Skeletal muscle tissue (tissue), 4 donors: ENCODE measurements around the gene CALML6. TPM values are rescaled to one million over a fixed set of nuclear protein-coding genes. Genes with fewer than 3 reads are reported as not detected.

Experiments
- H3K27ac ChIP-seq: one replicate; pipeline ENCODE4 v1.7.0; 2013; ENCODE audit warnings: mild to moderate bottlenecking, low read depth, low read length, inconsistent platforms
- H3K27me3 ChIP-seq, 3 donors: one replicate each; pipeline ENCODE4 v1.7.0; 2013; ENCODE audit warnings: low read length in 3 of 3; ENCODE audit not compliant: control insufficient read depth in 3 of 3, insufficient read depth in 3 of 3
- H3K36me3 ChIP-seq, 3 donors: one replicate each; pipeline ENCODE4 v1.7.0; 2013; ENCODE audit warnings: low read length in 3 of 3; ENCODE audit not compliant: control insufficient read depth in 3 of 3, insufficient read depth in 3 of 3
- H3K4me1 ChIP-seq, 3 donors: one replicate each; pipeline ENCODE4 v1.7.0; 2013; ENCODE audit warnings: low read length in 3 of 3, mild to moderate bottlenecking in 3 of 3; ENCODE audit not compliant: control insufficient read depth in 3 of 3, insufficient read depth in 3 of 3
- H3K4me3 ChIP-seq, 3 donors: one replicate each; pipeline ENCODE4 v1.7.0; 2013; ENCODE audit warnings: low read length in 3 of 3
- H3K9ac ChIP-seq, 3 donors: one replicate each; pipeline ENCODE4 v1.7.0; 2013; ENCODE audit warnings: low read length in 3 of 3, mild to moderate bottlenecking in 3 of 3, moderate library complexity in 2 of 3, low read depth in 1 of 3
- H3K9me3 ChIP-seq, 3 donors: one replicate each; pipeline ENCODE4 v1.7.0; 2013; ENCODE audit warnings: low read length in 3 of 3; ENCODE audit not compliant: control insufficient read depth in 3 of 3
- total RNA-seq: library from RNA; depleted of rRNA; stranded (reverse); fragments of >200 nt; gene quantifications from one replicate; pipeline ENCODE4 v1.2.3, GENCODE V29; 2014
- donor health status: Osteomylitis.

Gene CALML6
- total RNA-seq, 1 donor from 2014 or later, result 191 TPM

DNA sequence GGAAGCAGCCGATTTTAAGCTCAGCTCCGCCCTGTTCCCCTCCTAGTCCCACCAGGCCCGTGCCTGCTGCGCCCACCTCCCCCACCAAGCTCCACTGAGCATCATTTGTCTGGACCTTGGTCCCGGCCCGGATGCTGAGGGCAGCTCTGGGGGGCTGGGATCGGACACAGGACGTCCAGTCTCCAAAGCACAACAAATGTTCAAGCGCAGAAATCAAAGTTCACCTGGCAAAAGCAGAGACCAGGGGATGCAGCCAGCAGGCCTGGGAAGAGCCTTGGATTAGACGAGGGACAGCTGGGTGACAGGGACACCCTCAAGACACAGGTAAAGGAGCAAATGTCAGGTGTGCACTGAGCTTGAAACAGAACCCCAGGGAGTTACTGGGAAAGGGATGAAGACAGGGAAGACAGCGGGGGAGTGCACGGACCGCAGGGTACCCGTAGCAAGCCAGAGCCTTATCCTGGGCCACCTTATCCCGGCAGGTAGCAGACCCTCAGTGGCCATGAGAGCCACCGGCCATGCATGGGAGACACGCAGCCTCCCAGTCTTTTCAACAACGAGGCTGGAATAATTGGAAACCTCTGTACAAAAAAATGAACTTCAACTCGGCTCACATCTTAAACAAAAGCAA is 26.3 kb downstream of the CALML6 start:
- Histone ChIP-seq H3K4me1 (peaks cover 3 to 7% (median 3%) of the 10 kb centered on the region in 3 donors), H3K27ac (no peak overlapping the region), H3K9me3 (no peaks in the 10 kb centered on the region), H3K36me3 (no peaks in the 10 kb centered on the region), H3K4me3 (no peak overlapping the region), H3K27me3 (peaks cover 48 to 70% (median 57%) of the 10 kb centered on the region in 3 donors), H3K9ac (no peak overlapping the region)

DNA sequence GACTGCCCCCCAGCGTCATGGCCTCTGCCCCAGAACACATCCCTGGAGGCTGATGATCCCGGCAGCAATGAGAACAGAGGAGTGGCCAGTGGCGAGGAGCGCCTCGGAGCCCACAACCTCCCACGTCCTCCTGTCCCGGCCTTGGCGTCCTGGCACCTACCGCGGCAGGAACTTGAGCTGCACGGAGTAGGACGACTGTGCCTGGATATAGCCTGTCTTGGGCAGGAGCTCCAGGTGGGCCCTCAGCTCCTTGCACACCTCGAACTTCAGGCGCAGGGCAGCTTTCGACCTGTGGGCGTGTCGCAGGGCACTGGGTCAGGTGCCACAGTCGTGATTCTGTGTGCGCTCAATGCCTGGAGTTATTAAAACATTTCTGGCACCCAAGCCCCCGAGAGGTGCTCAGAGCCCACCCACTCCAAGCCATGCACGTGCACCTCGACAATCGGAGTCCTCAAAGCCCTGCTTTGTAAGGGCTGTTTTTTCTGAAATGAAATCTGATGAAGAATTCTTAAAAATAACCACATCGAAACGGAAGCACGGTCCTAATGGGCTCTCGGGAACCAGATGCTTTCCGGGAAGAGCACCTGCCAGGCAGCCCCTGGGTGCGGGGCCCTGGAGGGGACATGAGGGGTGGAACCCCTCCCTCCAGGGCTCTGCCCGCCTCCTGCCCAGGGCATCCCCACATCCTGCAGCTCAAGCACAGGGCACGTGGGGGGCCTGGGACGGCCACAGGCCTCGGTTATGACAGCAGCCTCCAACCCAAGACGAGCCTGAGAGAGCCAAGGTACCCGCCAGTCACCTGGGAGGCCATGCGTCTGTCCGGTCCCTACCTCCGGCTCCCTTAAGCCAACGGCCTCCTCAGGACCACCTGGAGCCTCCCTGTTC is 27.1 kb downstream of the CALML6 start:
- Histone ChIP-seq H3K4me3 (no peak overlapping the region), H3K9me3 (no peaks in the 10 kb centered on the region), H3K4me1 (peaks cover 3 to 11% (median 7%) of the 10 kb centered on the region in 3 donors), H3K27me3 (peaks cover 50 to 67% (median 62%) of the 10 kb centered on the region in 3 donors), H3K36me3 (no peaks in the 10 kb centered on the region), H3K9ac (no peak overlapping the region), H3K27ac (no peak overlapping the region)

DNA sequence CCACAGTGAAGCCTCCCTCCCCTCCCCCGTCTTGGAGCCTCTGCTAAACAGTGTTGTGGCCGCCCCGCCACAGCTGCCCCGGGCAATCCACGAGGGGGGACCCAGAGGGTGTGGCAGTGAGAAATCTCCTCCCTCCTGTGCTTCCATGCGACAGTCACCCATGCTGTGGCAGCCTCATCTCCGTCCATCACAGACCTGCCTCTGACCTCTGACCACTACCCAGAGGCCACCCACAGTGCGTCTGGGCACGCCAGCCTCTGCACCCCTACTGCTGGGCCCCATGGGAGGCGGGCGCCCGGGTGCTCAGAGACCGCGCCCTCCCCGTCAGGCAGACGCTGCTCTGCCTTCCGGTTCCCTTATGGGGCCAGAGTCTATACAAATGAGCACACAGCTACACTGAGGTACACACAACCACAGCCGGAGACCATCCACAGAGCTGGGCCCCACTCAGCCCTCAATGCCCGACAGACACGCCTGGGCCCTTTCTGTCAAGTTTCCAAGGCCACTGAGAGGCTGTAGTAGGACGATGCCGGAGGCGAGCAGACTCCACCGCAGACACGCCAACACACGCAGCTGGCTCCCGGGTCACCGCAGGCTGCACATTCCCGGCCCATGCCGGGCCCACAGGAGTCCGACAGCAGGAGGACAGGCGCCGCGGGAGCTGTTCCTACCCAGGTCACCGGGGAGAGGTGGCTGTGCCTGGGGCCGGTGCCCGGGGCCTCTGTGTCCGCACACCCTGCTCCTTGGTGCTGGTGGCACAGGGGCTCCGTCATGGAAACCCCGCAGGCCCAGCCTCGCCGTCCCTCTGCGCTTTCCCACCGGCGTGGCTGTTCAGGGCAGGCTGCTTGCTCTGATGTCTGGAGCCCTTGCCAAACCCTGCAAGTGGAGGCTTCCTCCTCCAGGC is 27.9 kb downstream of the CALML6 start:
- Histone ChIP-seq H3K27ac (no peak overlapping the region), H3K4me3 (no peak overlapping the region), H3K9ac (no peak overlapping the region), H3K36me3 (no peaks in the 10 kb centered on the region), H3K4me1 (peaks cover 3 to 11% (median 7%) of the 10 kb centered on the region in 3 donors), H3K9me3 (no peaks in the 10 kb centered on the region), H3K27me3 (peaks cover 46 to 68% (median 66%) of the 10 kb centered on the region in 3 donors)

DNA sequence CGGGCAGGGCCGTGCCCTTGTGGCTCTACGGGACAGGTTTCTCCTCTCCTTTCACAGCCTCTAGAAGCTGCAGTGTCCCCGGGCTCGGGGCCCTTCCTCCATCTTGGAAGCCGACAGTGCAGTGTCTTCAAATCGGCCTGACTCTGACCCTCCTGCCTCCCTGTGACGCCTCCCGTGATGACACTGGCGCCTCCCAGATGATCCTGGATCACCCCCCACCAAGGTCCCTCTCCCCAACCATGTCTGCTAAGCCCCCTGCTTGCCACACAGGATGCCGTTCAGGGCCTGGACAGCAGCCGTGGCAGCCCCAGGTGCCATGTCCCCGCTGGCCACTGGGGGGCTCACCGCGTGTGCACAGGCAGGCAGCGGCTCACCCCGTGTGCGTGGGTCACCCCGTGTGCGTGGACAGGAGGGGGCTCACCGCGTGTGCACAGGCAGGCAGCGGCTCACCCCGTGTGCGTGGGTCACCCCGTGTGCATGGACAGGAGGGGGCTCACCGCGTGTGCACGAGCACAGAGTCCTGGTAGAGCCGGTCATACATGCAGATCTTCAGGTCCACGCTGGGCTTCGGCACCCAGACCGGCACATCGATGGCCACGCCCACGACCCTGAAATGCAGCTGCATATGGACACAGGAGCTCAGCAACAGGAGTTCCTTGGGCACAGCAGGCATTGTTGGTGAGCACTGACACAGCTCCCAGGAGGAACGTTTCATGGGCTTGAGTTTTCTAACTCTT is 28.9 kb downstream of the CALML6 start:
- peak overlapping the region in 2 of 3 donors; percentile 49 to 58 for H3K4me3 ChIP-seq
- no peaks in the 10 kb centered on the region for H3K36me3 ChIP-seq
- H3K4me1 ChIP-seq, result peaks cover 3 to 11% (median 7%) of the 10 kb centered on the region in 3 donors
- H3K27me3 ChIP-seq, result peaks cover 38 to 59% (median 56%) of the 10 kb centered on the region in 3 donors
- H3K9me3 ChIP-seq, result no peaks in the 10 kb centered on the region
- H3K27ac ChIP-seq, result no peak overlapping the region
- H3K9ac ChIP-seq, result no peak overlapping the region

DNA sequence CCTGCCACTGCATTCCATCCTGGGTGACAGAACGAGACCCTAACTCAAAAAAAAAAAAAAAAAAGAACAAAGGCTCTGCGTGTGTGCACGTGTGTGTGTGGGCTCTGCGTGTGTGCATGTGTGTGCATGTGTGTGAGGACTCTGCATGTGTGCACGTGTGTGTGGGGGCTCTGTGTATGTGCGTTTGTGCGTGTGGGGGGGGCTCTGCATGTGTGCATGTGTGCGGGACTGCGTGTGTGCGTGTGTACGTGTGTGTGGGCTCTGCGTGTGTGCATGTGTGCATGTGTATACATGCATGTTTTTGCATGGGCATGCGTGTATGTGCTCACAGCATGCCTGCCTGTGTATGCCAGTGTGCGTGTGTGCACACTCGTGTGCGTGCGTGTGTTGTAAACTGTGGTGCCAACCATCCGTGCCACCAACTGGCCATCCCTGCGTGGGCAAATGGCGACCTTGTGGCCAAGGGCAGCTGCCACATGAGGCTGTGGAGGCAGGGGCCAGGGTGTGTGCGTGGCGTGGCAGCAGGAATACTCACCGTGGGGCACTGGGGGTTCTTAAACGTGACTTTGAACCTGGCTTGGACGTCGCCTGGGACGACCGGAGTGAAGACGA is 30.8 kb downstream of the CALML6 start:
- Histone ChIP-seq H3K27me3 (peaks cover 31 to 51% (median 49%) of the 10 kb centered on the region in 3 donors), H3K9ac (no peak overlapping the region), H3K4me3 (no peak overlapping the region), H3K4me1 (peaks cover 3 to 11% (median 7%) of the 10 kb centered on the region in 3 donors), H3K36me3 (no peaks in the 10 kb centered on the region), H3K9me3 (no peaks in the 10 kb centered on the region), H3K27ac (no peak overlapping the region)

GRCh38 chr1:1946540-1946939 is 31.5 kb downstream of the CALML6 start:
- H3K27ac ChIP-seq, result no peak overlapping the region
- H3K9me3 ChIP-seq, result no peaks in the 10 kb centered on the region
- H3K27me3 ChIP-seq, result peaks cover 28 to 54% (median 44%) of the 10 kb centered on the region in 3 donors
- H3K4me3 ChIP-seq, result no peak overlapping the region
- peaks cover 3 to 11% (median 7%) of the 10 kb centered on the region in 3 donors for H3K4me1 ChIP-seq
- H3K36me3 ChIP-seq, result no peaks in the 10 kb centered on the region
- H3K9ac ChIP-seq, result no peak overlapping the region

DNA sequence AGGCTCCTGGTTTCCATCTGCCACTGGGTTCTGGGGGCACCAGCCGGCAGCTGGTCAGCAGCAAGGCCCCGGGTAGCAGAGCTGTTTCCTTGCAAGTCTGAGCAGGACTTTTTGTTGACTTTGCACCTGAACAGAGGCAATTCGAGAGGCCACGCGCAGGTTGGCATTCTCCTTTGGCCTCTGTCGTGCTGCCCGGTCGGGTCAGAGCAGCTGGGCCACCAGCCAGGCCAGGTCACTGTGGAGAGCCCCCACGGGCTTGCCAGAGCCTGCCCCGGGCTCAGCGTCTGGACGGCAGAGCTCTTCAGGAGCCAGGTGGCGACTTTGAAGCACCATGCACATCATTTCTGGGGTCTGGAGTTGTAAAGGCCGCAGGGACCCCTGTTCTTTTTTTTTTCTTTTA is 32.4 kb downstream of the CALML6 start:
- Histone ChIP-seq H3K27me3 (peaks cover 21 to 50% (median 36%) of the 10 kb centered on the region in 3 donors), H3K36me3 (no peaks in the 10 kb centered on the region), H3K27ac (no peak overlapping the region), H3K9ac (no peak overlapping the region), H3K9me3 (no peaks in the 10 kb centered on the region), H3K4me3 (no peak overlapping the region), H3K4me1 (peaks cover 3 to 11% (median 7%) of the 10 kb centered on the region in 3 donors)

- Histone ChIP-seq H3K9ac (no peak overlapping the region), H3K9me3 (no peaks in the 10 kb centered on the region), H3K4me3 (no peak overlapping the region), H3K4me1 (peaks cover 3 to 11% (median 6%) of the 10 kb centered on the region in 3 donors), H3K36me3 (no peaks in the 10 kb centered on the region), H3K27ac (no peak overlapping the region), H3K27me3 (peaks cover 19 to 37% (median 27%) of the 10 kb centered on the region in 3 donors)
Measured at GRCh38 chr1:1948783-1949182, 33.7 kb downstream of the CALML6 start.

DNA sequence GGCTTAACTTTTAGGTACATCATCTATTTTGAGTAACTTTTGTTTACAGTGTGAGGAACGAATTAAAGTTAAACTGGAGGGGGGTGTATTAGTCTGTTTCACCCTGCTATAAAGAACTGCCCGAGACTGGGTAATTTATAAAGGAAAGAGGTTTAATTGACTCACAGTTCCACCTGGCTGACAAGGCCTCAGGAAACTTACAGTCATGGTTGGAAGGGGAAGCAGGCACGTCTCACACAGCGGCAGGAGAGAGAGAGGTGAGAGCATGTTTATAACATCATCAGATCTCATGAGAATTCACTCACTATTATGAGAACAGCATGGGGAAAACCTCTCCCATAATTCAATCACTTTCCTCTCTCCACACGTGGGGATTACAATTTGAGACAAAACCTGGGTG is 35.9 kb downstream of the CALML6 start:
- no peak overlapping the region for H3K27ac ChIP-seq
- peaks cover 0 to 8% (median 0%) of the 10 kb centered on the region in 3 donors for H3K4me1 ChIP-seq
- no peaks in the 10 kb centered on the region for H3K36me3 ChIP-seq
- H3K9me3 ChIP-seq, result no peaks in the 10 kb centered on the region
- no peak overlapping the region for H3K4me3 ChIP-seq
- peaks cover 21 to 38% (median 23%) of the 10 kb centered on the region in 3 donors for H3K27me3 ChIP-seq
- no peak overlapping the region for H3K9ac ChIP-seq
